GM12878 (cell line): Measurements from ENCODE around the gene FGD4. TPM values are rescaled to one million over a fixed set of nuclear protein-coding genes. Genes with fewer than 3 reads are reported as not detected.

Source experiments
- ATAC-seq: fragments of 200-7000 bp; cut with Tn5 transposase; 3 replicates; pipeline ENCODE4 v1.9.1; 2020; ENCODE audit warnings: mild to moderate bottlenecking, moderate library complexity
- BruUV-seq: library from RNA; stranded (reverse); fragments of 400-500 nt; replicated peaks from 2 replicates; lab custom pipeline; 2021; lab: Mats Ljungman, UMichigan
- CTCF ChIA-PET: fragments of 300-600 bp; sonication (Branson Sonifier 250); formaldehyde crosslinking; extraction: SDS; loops from one replicate; lab custom pipeline; 2021; ENCODE audit warnings: inconsistent platforms; lab: Yijun Ruan, JAX
- POLR2A ChIA-PET: fragments of 350-600 bp; formaldehyde crosslinking; extraction: SDS; loops from one replicate; lab custom pipeline; 2021; ENCODE audit warnings: inconsistent platforms; lab: Charles Lee
- RAD21 ChIA-PET: fragments of 300-600 bp; sonication (Branson Sonifier 250); formaldehyde crosslinking; loops from one replicate; lab custom pipeline; 2023; ENCODE audit warnings: antibody characterized with exemption; ENCODE audit not compliant: unreplicated experiment; lab: Charles Lee
- SMC1A ChIA-PET: fragments of 300-600 bp; sonication (Branson Sonifier 250); formaldehyde crosslinking; loops from one replicate; lab custom pipeline; 2023; ENCODE audit not compliant: unreplicated experiment, uncharacterized antibody; lab: Charles Lee
- DNase-seq: peaks from one replicate; pipeline ENCODE4 v3.0.0-alpha.2; 2011; ENCODE audit warnings: low read depth, low spot score
- FAIRE-seq: peaks from 3 replicates; lab custom pipeline; 2011; peaks lifted over from hg19 to GRCh38; lab: Jason Lieb, UNC
- H2AFZ ChIP-seq: 2 replicates; pipeline ENCODE4 v1.6.0; 2011; ENCODE audit warnings: low read depth, low read length, control low read depth; ENCODE audit not compliant: control insufficient read depth
- H3K27ac ChIP-seq: 2 replicates; pipeline ENCODE4 v1.5.1; 2011; ENCODE audit warnings: control low read depth; ENCODE audit not compliant: control insufficient read depth, insufficient read depth
- H3K27me3 ChIP-seq, 2 experiments: replicated peaks in 1 of 2; 2 replicates each; pipeline versions ENCODE4 v1.6.0 to v1.6.1; 2011; ENCODE audit warnings: low read length in 1 of 2; ENCODE audit not compliant: control insufficient read depth in 2 of 2, insufficient read depth in 2 of 2
- H3K36me3 ChIP-seq, 2 experiments: 2 replicates each; pipeline ENCODE4 v1.5.1; 2011; ENCODE audit warnings: low read length in 1 of 2; ENCODE audit not compliant: control insufficient read depth in 2 of 2, insufficient read depth in 2 of 2
- H3K4me1 ChIP-seq: 2 replicates; pipeline ENCODE4 v1.6.1; 2011; ENCODE audit warnings: mild to moderate bottlenecking, low read length, moderate library complexity, mixed read lengths; ENCODE audit not compliant: control insufficient read depth, insufficient read depth
- H3K4me2 ChIP-seq: 2 replicates; pipeline ENCODE4 v1.6.0; 2011; ENCODE audit warnings: control low read depth; ENCODE audit not compliant: control insufficient read depth, insufficient read depth
- H3K4me3 ChIP-seq: fragments of 200-600 bp; sonication (generic); 2 replicates; pipeline ENCODE4 v1.5.1; 2016
- H3K79me2 ChIP-seq: 2 replicates; pipeline ENCODE4 v1.6.0; 2011; ENCODE audit warnings: low read length; ENCODE audit not compliant: control insufficient read depth, insufficient read depth
- H3K9ac ChIP-seq: 2 replicates; pipeline ENCODE4 v1.8.0; 2011; ENCODE audit warnings: low read length, control low read depth, mixed read lengths; ENCODE audit not compliant: control insufficient read depth, insufficient read depth
- H3K9me3 ChIP-seq: replicated peaks from 3 replicates; pipeline ENCODE4 v1.5.1; 2011; ENCODE audit warnings: mild to moderate bottlenecking, low read length; ENCODE audit not compliant: control insufficient read depth, insufficient read depth
- H4K20me1 ChIP-seq: 2 replicates; pipeline ENCODE4 v1.6.0; 2011; ENCODE audit not compliant: control insufficient read depth, insufficient read depth
- ATF3 ChIP-seq: IDR thresholded peaks from 2 replicates; pipeline ENCODE4 v1.6.1; 2011; ENCODE audit warnings: low read depth, mild to moderate bottlenecking, low read length, moderate library complexity, borderline replicate concordance; ENCODE audit errors: extremely low read depth
- BACH1 ChIP-seq: fragments of 450-650 bp; IDR thresholded peaks from 2 replicates; pipeline ENCODE4 v1.6.1; 2017; ENCODE audit warnings: mild to moderate bottlenecking, borderline replicate concordance
- BHLHE40 ChIP-seq, 2 experiments: fragments of 450-650 bp in 1 of 2; IDR thresholded peaks; 2 replicates each; pipeline ENCODE4 v1.6.1; 2011 to 2017; ENCODE audit warnings: low read depth in 2 of 2, borderline replicate concordance in 1 of 2, improper control_type of control experiment in 1 of 2, low read length in 1 of 2, mild to moderate bottlenecking in 1 of 2
- CBFB ChIP-seq: IDR thresholded peaks from 2 replicates; pipeline ENCODE4 v1.6.1; 2016; ENCODE audit warnings: antibody characterized with exemption, low read depth
- E4F1 ChIP-seq: fragments of 450-650 bp; IDR thresholded peaks from 2 replicates; pipeline ENCODE4 v1.6.1; 2018; ENCODE audit warnings: borderline replicate concordance, mild to moderate bottlenecking; ENCODE audit not compliant: partially characterized antibody
- EZH2 ChIP-seq: IDR thresholded peaks from 2 replicates; pipeline ENCODE4 v1.6.1; 2012; ENCODE audit warnings: low read depth, mild to moderate bottlenecking, control low read depth, inconsistent platforms, low read length, borderline replicate concordance; ENCODE audit not compliant: control insufficient read depth
- IRF5 ChIP-seq: fragments of 450-650 bp; IDR thresholded peaks from 2 replicates; pipeline ENCODE4 v1.6.1; 2017; ENCODE audit warnings: borderline replicate concordance
- MEF2B ChIP-seq: fragments of 450-650 bp; IDR thresholded peaks from 2 replicates; pipeline ENCODE4 v1.6.1; 2018; ENCODE audit warnings: mild to moderate bottlenecking, moderate library complexity; ENCODE audit not compliant: partially characterized antibody, poor library complexity, severe bottlenecking
- MYB ChIP-seq: fragments of 150-350 bp; IDR thresholded peaks from 2 replicates; pipeline ENCODE4 v1.6.1; 2014; ENCODE audit warnings: mild to moderate bottlenecking, low read depth, low read length, borderline replicate concordance
- NFYB ChIP-seq: IDR thresholded peaks from 2 replicates; pipeline ENCODE4 v1.6.1; 2011; ENCODE audit warnings: low read depth, mild to moderate bottlenecking, low read length, improper control_type of control experiment, moderate library complexity; ENCODE audit not compliant: insufficient read depth
- NR2C2 ChIP-seq: IDR thresholded peaks from 2 replicates; pipeline ENCODE4 v1.6.1; 2011; ENCODE audit warnings: borderline replicate concordance, low read depth; ENCODE audit not compliant: control insufficient read depth, insufficient read length
- NRF1 ChIP-seq: conservative IDR thresholded peaks from 2 replicates; pipeline ENCODE4 v1.6.1; 2011; ENCODE audit warnings: mild to moderate bottlenecking, low read depth, low read length, improper control_type of control experiment
- RFX5 ChIP-seq: IDR thresholded peaks from 2 replicates; pipeline ENCODE4 v1.6.1; 2011; ENCODE audit warnings: low read depth, low read length, improper control_type of control experiment
- SRF ChIP-seq, 2 experiments: IDR thresholded peaks; 2 replicates each; pipeline ENCODE4 v1.6.1; 2011; ENCODE audit warnings: low read depth in 2 of 2, low read length in 2 of 2, mild to moderate bottlenecking in 1 of 2, moderate library complexity in 1 of 2
- TCF3 ChIP-seq: IDR thresholded peaks from 2 replicates; pipeline ENCODE4 v1.6.1; 2012; ENCODE audit warnings: low read depth, mild to moderate bottlenecking, low read length, borderline replicate concordance; ENCODE audit not compliant: insufficient read depth
- TCF7 ChIP-seq: IDR thresholded peaks from 2 replicates; pipeline ENCODE4 v1.6.1; 2014; ENCODE audit warnings: antibody characterized with exemption, borderline replicate concordance
- USF2 ChIP-seq: IDR thresholded peaks from 2 replicates; pipeline ENCODE4 v1.6.1; 2011; ENCODE audit warnings: low read depth, low read length, improper control_type of control experiment, borderline replicate concordance
- WGBS: methylation state at CpG from one replicate; pipeline ENCODE4 v1.1.6; 2016; ENCODE audit warnings: low lambda C conversion rate; ENCODE audit not compliant: insufficient replicate concordance, insufficient coverage; ENCODE audit errors: missing lambda C conversion rate; 5-methylcytosine and 5-hydroxymethylcytosine counted together
- in situ Hi-C: fragments of 300-500 bp; cut with MboI; formaldehyde crosslinking; loops from 9 replicates; pipeline ENCODE4 v1.14.3; 2018; ENCODE audit warnings: mixed read lengths
- intact Hi-C: fragments of 100-400 bp; cut with micrococcal nuclease; formaldehyde crosslinking; loops from one replicate; pipeline ENCODE4 v1.14.2; 2022; ENCODE audit not compliant: unreplicated experiment
- polyA plus RNA-seq, 11 experiments: library from polyadenylated mRNA; depleted of rRNA in 4 of 11; unstranded in 6 of 11; stranded (reverse) in 5 of 11; fragments of >200 nt; fragmentation: Nextera tagmentation in 4 of 11; fragmentation: Illumina TruSeq in 1 of 11; extraction: Ambion mirVana in 4 of 11; extraction: Trizol in 1 of 11; gene quantifications; 1 replicate in 1 of 11; 2 replicates in 10 of 11; pipeline versions ENCODE4 v1.2.1 to v1.2.3, GENCODE V29; 2011 to 2016; ENCODE audit warnings: inconsistent platforms in 2 of 11, missing spikeins in 2 of 11, low read depth in 1 of 11
- total RNA-seq, 4 experiments: library from RNA; depleted of rRNA in 3 of 4; stranded (reverse); fragments of >200 nt in 3 of 4; fragmentation: Illumina TruSeq in 1 of 4; extraction: Trizol in 1 of 4; gene quantifications; 2 replicates each; pipeline versions ENCODE4 v1.2.1 to v1.2.3, GENCODE V29; 2013 to 2021

FGD4 gene
- total and polyA plus RNA-seq, 10 of the 15 experiments (the other 5 are each of a cell fraction or from before 2014, with no cell fraction given), result 0.01 to 0.18 (median 0.08) TPM; not detected in 3

- TF ChIP-seq MYB (no peak), NR2C2 (no peak), BACH1 (no peak), SRF (IDR thresholded peaks at IDR 0.05; ENCODE audit: low read depth in 2 of 2, low read length in 2 of 2) (no peak)
Observed at GRCh38 chr12:32577328-32577727, 178.0 kb downstream of the FGD4 start (continued).

GRCh38 chr12:32583534-32583933 lies 184.2 kb downstream of the FGD4 start:
- Histone ChIP-seq H3K36me3 (no peaks in the 10 kb centered on the region), H3K79me2 (no peaks in the 10 kb centered on the region), H2AFZ (no peak overlapping the region; the same call in 1 of the 2 replicates), H3K9ac (no peak overlapping the region), H3K4me2 (no peak overlapping the region), H3K4me3 (no peak overlapping the region), H3K27ac (no peak overlapping the region), H3K9me3 (no peaks in the 10 kb centered on the region), H3K27me3 (no peaks in the 10 kb centered on the region), H3K4me1 (no peaks in the 10 kb centered on the region), H4K20me1 (no peaks in the 10 kb centered on the region)
- intact Hi-C loops (no loop called here), in situ Hi-C loops (no loop called here)
- no peak for FAIRE-seq
- ChIA-PET POLR2A (no interaction called here), CTCF (no interaction called here), RAD21 (no interaction called here), SMC1A (interaction anchor here (0.5 to 1.2 kb wide), 2 partner anchors 29 to 236 kb away, joined by 3 read pairs; no protein-coding TSS in a partner anchor)
- WGBS, result 88% methylated on average over 1 of the region's 1 CpG
- BruUV-seq, result no TSS peak
- DNase-seq, result no peak
- ATAC-seq, result no peak
- TF ChIP-seq MYB (no peak), E4F1 (no peak), BHLHE40 (IDR thresholded peaks at IDR 0.05; ENCODE audit: borderline replicate concordance in 1 of 2, low read depth in 2 of 2, low read length in 1 of 2) (no peak), IRF5 (no peak), USF2 (no peak), EZH2 (no peak), NFYB (no peak), NRF1 (no peak), RFX5 (no peak), MEF2B (no peak), CBFB (no peak), TCF3 (no peak), NR2C2 (no peak), TCF7 (no peak), ATF3 (no peak)
